ENCODE results near the gene FGF10.

The FGF10 gene

DNA sequence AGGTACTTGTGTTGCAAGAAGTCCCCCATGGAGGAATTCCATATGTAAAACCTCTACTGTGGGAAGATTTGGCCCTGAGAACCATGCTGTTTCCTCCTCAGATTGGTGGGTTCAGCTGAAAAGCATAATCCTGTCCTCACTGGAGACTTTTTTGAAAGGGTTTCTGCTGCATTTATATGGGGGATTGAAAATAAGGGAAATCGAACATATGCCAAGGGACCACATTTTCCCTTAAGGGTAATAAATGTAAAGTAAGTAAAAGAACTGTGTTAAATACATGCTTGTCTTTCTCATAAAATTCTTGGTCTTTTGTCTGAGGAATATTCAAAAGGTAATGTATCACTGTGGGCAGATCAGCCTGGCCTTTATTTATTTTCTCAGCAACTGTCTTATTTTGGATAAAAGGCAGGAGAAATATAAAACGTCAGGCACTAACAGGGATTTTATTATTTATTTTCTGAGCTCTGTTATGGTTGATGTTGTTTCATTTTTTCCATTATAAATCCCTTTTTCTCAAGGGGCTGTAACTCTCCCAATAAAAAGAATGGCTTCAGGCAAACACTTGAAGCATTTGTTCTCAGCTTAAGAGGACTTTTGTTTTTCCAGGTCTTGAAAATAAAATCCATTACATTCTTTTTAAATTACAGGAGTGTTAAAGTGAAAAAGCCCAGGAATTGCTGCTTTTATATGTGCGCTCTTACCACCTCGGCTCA lies 131.4 kb downstream of the FGF10 start:
- DNase-seq (ENCODE audit: low read depth in 2 of 2), result no peak

DNA sequence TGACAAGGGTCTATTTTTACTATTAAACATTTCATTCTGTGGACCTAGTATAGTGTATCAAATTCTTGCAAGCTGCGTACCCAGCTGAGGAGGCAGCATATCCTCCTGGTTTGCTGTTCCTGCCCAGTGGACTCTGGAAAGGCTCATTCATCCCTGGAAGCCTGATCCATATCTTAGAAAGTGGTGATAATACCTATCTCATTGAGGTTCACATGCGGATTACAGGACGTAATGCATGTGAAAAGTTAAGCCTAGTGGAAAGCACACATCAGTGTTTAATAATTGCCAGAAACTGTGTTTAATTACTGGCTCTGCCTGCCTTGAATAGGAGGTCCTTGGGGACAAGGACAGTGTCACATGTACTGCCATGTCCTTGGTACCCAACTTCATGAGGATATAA lies 132.0 kb downstream of the FGF10 start:
- DNase-seq (ENCODE audit: low read depth in 2 of 2), result no peak

Measured in stimulated activated CD4-positive, alpha-beta T cell treated with anti-CD3 and anti-CD28 coated beads, Interleukin-15, amount 100 ng/mL, for 48 hours (primary cell).